ENCODE results near the gene TMEM236.

- TF ChIP-seq CTCF (IDR thresholded peaks at IDR 0.05) = no peak
- no peak for TF ChIP-seq POLR2A (IDR thresholded peaks at IDR 0.05)
- TF ChIP-seq EP300 (IDR thresholded peaks at IDR 0.05) = no peak
These were observed 90.6 kb downstream of the TMEM236 start for GRCh38 chr10:17842641-17843040.
